Ishikawa (cell line): ENCODE measurements around the gene EDEM1.

Source experiments
- REST ChIP-seq: IDR thresholded peaks from 2 replicates; pipeline ENCODE4 v1.6.1; 2012; ENCODE audit warnings: low read depth, mild to moderate bottlenecking
- TAF1 ChIP-seq: IDR thresholded peaks from 2 replicates; pipeline ENCODE4 v1.6.1; 2012; ENCODE audit warnings: low read depth, mild to moderate bottlenecking

- TF ChIP-seq TAF1 (no peak), REST (no peak)
These were observed 32.3 kb upstream of the EDEM1 start for GRCh38 chr3:5155241-5155640.
